Measurements from ENCODE around the gene IGF2.

IGF2 gene

DNA sequence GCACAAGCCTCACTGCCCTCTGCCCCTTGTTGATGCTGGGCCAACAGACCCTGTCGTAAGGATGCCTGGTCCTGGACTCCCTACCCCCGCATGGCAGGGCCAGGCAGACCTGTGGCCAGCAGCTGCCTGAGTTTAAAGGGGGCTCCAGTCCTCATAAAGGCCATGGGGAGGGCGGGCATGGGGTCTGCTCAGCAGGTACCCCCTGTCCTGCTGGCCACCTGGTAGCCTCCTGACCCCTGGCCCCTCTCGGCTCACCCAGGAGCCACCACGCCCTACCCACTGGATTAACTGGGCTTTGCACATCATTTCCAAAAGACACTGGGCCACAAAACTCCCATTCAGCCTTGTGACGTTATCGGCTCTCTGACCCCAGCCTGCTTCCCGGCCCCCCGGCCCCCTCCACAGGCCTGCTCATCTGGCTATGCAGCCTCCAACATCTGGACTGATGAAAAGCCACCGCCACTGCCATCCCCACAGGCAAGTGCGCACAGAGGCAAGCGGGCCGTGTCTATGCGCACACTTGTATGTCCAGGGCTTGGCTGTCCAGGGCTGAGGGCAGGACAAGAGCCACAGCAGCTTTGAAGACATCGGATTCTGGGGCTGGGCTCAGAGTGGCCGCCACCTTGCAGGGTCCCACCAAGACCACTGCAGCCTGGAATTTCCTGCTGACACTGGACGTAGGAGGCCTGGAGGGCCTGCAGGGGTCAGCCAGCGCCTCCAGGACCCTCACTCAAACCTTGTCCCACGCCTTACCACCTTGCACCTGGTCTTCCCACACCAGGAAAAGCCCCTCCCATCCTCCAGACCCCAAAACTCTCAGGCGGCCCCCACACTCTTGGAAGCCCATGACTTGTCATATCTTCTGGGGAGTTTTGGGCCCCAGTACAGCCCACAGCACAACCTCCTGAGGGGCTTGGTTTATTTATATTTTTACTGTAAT, 48.7 kb downstream of the IGF2 start:
- DNase-seq: no peak

DNA sequence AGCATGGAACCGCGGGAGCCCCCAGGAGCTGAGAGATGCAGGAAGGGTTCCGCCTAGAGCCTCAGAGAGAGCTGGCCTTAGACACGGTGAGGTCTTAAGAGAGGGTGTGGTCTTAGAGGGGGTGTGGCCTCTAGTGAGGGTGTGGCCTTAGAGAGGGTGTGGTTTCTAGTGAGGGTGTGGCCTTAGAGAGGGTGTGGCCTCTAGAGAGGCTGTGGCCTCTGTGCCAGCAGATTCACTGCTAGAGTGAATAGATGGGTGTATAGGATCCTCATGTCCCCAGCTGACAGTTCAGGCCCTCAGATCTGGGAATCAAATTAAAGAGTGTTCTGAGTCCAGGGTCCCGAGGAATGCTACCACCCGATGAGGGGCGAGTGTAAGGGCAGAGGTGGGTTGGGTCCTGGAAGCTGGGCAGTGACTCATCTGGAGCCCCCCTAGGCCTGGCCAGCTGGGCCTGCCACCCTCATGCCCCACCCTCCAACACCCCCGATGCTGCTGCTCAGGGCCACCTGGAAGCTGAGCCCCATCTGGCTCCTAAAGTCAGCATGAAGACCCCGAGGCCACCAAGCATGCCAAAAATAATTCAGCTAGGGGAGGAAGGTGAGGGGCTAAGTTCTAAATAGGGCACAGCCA, 49.5 kb downstream of the IGF2 start:
- DNase-seq: peak; percentile 47

DNA sequence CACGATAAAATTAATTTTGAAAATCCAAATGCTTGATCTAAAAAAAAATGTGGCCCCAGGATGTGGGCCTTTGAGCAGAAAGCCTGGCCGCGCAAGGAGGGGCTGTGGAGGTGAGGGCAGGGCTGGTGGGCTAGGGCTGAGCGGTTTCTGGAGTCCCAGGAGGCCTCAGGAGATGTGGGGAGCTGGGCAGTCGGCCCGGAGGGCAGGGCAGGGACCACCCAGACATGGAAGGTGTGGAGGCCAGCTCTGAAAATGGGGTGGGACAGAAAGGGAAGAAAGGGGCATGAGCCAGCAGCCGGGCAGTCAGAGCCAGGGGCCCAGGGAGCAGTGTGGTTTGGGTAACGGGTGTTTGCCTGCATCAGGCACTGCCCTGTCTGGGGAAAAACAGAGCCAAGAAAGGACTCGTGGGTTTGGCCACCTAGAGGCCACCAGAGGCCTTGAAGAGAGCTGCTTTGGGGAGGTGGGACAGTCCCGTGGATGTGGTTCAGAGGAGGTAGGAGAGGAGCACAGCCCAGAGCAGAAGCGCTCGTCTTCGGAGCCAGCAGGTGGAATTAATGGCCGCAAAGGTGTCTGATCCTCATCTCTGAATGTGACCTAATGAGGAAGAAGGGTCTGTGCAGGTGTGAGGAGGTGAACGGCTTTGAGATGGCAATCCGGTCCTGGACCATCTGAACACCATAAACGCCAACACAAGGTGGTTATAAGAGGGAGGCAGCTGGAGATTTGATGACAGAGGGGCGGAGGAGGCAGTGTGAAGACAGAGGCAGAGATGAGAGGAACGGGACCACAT, 50.2 kb downstream of the IGF2 start:
- DNase-seq: no peak

DNA sequence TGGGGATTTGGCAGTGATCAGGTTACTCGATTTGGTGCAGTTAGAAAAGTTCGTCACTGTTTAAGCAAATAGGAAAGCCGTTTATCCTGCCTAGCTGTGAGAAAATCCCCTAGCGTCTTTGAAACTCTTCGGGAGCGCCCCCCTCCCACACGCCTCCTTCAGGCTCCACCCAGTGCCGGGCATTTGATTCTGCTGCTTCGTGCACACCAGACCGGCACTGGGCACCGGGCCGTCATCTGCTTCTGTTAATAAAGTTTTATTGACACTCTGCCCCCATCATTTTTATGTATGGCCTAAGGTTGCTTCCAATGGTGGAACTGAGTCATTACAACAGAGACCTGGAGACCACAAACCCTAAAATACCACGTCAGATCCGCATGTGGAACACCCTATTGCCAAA, 50.9 kb downstream of the IGF2 start:
- no peak for DNase-seq

DNA sequence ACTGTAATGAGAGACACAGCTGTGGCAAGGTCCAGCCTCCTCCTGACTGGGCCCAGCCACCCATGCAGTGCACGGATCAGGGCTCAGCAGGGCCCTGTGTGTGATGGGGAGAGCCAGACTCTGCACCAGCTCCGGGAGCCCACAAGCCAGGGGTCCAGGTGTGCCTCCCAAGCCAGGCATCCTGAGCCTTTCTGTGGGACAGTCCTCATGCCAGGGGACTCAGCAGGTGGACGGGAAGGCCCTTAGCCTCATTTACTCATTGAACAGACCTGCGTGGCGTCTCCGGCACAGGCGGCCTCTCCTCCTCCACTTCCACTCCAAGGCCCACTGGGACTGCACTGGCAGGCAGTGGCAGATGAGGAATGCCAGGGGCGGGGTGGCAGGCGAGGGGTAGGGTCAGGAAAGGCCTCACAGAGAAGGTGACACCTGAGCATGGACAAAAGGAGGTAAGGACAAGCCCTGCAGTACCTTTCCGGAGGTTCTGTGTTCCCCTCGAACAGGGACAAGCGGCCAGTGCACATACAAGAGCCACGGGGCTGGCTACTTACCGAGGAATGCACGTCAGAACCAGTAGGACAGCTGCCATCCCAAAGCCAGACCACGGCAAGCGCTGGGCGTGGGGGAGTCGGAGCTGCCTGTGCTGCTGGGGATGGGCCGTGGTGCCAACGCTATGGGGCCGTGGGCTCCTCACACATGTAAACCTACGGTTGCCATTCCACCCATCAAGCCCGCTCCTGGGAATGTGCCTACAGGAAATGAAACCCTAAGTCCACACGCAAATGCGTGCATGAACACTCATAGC, 52.7 kb downstream of the IGF2 start:
- DNase-seq: no peak

DNA sequence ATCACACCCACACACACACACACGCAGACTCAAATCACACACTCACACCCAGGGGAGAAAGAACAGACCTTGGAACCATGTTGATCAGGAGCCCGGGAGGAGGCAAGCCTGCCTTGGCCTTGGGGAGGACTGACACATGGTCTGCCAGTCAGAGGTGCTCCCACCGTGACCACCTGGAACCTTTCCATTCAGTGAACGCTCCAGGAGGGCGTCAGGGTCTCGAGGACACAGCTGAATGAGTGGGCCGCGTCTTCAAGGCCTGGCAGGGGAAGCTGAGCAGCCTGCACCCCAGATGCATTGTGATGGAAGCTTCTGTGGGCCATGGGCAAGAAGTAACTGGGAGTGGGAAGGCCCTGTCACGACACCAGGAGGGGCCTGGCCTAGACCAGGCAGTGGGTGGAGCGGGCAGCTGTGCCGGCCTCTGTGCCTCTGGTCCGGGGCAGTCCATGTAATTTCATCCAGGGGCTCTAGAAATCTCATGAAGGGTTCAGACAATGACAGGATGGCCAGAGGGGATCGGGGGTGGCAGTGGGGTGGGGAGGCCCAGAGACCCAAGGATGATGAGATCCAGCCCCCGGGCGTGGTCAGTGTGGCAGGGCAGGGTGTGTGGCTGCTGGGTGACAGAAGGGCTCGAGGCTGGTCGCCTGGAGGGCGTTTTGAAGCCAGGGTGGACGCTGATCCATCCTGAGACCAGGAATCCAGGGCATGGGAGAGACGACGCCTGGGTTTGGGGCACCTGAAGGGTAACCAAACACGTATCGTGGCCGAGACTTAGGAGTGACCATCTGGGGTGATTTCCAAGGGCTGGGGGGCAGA, 53.7 kb downstream of the IGF2 start:
- DNase-seq: no peak

DNA sequence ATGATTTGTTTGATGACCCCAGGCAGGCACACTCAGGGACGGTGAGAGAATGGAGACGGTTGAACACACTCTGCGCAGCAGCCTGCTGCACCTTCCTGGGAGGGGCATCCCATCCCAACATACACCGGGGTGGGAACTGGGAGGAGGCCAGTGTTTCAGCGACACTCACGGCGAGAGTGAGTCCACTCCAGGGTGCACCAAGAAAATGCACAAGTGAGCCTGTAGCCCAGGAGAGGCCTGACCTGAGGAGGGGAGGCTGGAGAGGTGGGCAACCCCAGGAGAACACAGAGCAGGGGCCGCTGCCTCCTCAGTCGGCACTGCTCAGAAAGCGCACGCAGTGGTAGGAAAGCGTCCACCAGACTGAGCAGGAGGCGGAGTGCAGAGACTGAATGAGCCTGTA, 54.5 kb downstream of the IGF2 start:
- no peak for DNase-seq
